Amniotic epithelial cell (primary cell): ENCODE measurements around the gene AIFM3.

Experiments used
- DNase-seq: peaks from one replicate; pipeline ENCODE4 v3.0.0-alpha.2; 2010; ENCODE audit warnings: low read depth

AIFM3 gene

GRCh38 chr22:20975541-20976290, 8.7 kb downstream of the AIFM3 start:
- no peak for DNase-seq

DNA sequence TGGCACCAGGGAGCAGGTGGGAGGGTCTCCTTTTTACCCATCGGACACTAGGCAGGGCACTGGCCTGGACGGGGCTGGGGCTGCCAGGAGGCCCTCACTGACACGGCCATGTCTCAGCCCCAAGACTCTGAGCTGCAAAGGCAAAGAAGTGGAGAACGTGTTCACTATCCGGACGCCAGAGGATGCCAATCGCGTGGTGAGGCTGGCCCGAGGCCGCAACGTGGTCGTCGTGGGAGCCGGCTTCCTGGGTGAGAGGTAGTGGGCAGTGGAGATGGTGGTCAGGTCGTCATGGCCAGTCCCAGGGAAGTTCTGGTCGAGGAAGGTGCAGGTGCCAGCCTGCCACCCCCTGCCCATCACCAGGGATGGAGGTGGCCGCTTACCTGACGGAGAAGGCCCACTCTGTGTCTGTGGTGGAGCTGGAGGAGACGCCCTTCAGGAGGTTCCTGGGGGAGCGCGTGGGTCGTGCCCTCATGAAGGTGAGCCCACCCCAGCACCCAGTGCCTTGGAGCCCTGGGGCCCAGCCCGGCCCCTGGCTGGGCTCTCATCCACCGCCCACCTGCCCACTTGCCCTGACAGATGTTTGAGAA, 9.3 kb downstream of the AIFM3 start:
- no peak for DNase-seq

- no peak for DNase-seq
Observed at GRCh38 chr22:20977019-20977418, 10.0 kb downstream of the AIFM3 start.

DNA sequence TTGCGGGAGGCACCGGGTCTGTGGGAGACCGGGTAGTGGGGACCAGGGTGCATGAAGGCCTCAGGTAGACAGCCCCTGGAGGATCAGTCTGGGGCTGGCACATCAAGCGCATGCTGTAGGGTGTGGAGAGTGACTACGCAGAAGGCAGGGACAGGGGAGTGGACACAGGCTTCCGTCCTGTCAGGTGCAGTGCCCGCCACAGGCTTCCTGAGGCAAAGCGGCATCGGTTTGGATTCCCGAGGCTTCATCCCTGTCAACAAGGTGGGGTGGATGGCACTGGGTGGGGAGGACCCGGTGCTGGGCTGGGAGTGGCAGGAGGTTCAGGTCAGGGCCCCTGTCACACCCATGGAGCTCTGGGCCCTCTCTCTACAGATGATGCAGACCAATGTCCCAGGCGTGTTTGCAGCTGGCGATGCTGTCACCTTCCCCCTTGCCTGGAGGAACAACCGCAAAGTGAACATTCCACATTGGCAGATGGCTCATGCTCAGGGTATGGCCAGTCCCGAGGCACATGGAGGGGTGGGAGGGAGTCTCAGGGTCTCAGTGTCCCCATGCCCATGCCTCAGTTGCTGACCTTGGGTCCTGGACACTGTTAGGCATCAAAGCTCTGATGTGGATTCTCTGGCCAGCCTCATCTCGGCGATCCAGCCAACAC, 10.6 kb downstream of the AIFM3 start:
- DNase-seq: no peak

GRCh38 chr22:20978419-20978818, 11.4 kb downstream of the AIFM3 start:
- no peak for DNase-seq

- DNase-seq: peak; percentile 92
Observed at GRCh38 chr22:20979243-20979809, 12.3 kb downstream of the AIFM3 start.

DNA sequence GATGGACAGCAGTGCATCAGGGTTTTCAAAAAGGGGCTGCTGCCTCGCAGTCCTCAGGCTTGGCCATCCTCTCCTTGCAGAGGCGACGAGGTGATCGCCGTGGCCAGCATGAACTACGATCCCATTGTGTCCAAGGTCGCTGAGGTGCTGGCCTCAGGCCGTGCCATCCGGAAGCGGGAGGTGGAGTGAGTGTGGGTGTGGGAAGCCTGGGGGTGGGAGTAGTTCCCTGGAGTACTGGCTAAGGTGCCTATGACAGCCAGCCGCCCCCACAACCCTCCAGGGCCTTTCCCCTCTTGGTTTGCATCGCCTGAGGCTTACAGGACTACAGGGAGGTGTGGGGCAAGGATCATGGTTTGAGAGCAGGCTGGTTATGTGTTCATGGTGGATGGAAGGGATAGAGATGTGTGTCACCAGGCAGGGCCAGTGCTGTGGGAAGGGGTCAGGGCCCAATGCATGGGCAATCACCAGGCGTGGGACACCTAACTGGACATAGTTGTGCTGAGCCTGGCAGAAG, 12.9 kb downstream of the AIFM3 start:
- DNase-seq: no peak

DNA sequence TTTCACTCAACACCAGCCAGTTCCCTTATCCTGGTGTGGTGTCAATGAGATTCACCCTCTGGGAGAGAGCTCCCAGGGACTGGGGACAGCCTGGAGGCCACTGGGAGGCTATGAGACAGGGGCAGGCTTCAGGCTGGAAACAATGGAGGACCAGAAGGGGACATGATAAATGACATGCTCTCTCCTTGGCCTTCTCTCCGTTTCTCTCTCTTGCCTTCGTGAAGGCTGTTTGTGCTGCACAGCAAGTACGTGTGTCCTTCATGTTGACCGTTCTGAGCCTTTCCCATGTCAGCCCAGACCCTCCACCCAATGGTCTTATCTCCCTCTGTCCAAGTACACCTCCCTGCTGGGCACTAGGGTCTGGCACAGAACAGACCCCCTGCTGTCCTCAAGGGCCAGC, 13.5 kb downstream of the AIFM3 start:
- DNase-seq: no peak

DNA sequence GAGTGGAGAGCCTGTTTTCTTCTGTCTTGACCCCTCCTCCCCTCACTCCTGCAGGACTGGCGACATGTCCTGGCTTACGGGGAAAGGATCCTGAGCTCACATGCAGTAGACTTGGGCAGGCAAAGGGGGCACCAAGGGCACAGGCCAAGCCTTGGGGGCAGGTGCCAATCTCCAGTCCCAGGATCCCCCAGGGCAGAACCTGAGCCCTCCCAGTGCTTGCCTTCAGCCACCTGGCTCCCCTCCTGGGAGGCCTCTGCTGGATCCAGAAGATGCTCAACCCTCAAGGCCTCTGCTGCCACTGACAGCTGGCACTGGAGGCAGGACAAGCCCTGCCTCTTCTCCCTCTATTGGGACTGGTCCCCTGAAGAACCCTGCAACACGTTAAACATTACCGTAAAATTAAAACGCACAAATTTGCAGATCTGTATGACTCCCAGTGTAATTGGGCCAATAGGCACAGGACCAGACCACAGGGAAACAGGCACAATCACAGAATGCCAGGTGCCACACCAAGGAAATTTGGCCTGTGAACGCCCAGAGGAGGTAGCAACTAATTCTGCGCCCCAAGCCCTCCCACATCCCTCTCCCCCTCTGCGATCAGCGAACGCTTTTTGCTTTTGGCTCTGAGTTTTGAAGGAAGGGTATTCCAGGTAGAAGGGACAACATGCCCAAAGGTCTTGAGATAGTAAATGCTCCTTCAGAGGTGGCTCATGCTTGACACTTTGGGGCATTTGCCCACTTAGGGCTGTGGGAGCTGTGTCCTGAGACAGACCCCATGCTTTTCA, 14.1 kb downstream of the AIFM3 start:
- DNase-seq: no peak

DNA sequence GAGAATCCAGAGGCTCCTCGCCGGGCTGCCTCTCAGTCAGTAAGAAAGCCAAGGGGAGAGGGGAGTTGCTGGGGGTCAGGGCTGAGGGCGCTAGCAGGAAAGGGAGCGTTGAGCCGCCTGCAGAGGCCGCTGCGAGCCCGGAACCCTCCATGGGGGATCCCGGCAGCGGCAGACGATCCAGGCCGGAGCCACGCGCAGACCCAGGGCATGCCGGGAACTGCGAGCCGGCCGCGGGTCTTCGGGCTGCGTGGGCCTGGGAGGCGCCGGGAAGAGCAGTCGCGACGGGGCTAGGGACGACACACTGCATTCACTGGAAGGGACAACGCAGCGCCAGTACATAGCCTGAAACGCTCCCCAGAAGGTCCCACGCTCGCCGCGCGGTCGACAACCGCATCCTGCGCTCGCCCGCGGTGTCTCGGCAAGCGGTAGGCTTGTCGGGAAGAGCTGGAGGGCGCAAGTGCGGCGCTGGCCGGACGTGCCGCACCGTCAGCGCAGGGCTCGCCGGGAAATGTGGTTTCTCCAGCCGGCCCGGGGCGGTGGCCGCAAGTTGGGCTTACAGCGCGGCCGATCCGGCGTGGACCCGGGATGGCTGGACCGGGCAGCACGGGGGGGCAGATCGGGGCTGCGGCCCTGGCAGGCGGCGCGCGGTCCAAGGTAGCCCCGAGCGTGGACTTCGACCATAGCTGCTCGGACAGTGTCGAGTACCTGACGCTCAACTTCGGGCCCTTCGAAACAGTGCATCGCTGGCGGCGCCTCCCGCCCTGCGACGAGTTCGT, 14.9 kb downstream of the AIFM3 start, which contains the start of gene LZTR1:
LZTR1 (plus strand) TSS at position 511 of the 776 bp plus-strand sequence; CDS start at position 586, 75 bp downstream.
- DNase-seq: peak; percentile 79

DNA sequence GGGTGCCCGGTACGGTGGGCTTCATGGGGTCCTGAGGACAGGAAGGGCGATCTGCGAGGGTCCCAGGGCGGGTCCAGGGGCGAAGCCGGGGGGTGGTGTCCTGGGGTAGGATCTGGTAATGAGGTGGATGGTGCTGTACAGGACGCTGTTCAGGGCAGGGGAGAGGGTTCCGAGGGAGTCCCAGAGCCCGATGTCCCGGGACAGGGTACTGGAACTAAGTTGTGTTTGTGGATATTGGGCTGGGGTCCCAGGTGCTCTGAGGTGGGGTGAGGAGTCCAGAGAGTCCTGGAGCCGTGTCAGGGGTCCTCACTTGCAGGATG, 15.5 kb downstream of the AIFM3 start:
- no peak for DNase-seq

DNA sequence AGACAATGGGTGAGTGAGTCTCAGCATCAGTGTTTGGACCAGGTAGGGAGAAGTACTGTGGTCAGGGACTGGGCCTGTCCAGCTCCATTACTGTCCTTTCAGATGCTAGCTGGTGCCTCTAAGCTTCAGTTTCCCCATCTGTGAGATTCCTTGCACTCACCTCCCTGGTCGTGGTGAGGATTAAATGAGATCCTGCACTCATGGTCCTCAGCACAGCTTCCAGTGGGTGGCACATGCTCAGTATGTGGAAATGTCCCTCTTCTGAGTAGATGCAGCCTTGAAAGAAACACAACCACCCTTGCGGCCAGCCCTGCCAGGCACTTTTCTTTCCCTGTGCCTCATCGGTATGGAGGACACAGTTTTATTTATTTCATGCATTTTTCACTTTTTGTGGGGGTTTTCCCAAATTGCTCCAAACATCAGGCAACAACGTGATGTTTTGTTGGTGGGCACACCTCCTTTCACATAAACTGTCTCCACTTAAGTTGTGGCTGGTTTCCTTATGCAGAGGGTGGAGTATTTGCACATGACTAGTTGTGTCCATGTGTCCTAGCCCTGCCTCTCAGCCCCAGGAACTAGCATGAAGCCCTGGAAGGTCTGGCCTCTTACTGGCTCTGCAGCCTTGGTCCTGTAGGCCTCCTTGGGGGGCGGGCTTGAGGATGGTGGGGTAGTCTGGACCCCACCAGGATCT, 16.2 kb downstream of the AIFM3 start:
- DNase-seq: no peak

- DNase-seq: no peak
Observed at GRCh38 chr22:20985720-20986119, 18.7 kb downstream of the AIFM3 start.

DNA sequence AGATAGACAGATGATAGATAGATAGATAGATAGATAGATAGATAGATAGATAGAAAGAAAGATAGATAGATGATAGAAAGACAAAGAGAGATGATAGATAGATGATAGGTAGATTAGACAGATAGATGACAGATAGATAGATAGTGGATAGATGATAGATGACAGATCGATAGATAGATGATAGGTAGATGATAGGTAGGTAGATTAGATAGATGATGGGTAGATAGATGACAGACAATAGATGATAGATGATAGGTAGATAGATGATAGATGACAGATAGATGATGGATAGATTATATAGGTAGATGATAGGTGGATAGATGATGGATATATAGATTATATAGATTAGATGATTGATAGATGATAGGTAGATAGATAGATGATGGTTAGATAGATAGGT, 19.3 kb downstream of the AIFM3 start:
- no peak for DNase-seq

DNA sequence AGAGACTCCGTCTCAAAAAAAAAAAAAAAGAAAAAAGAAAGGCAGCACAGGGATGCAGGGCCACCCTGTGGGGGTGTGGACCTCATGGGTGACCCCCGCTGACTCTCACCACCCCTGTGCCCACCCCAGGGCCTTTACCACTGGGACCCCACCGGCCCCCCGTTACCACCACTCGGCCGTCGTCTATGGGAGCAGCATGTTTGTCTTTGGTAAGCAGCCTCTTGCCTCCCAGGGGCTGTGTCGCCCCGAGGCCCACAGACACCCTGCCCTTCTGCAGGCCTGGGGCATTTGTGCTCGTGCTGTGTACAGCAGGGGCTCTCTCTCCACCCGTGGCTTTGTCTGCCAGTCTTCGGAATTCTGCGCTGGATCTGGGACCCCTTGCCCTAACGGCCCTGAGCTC, 20.3 kb downstream of the AIFM3 start:
- no peak for DNase-seq

GRCh38 chr22:20988573-20989322, 21.7 kb downstream of the AIFM3 start:
- no peak for DNase-seq

GRCh38 chr22:20989323-20990138, 22.5 kb downstream of the AIFM3 start:
- DNase-seq: no peak

GRCh38 chr22:20990184-20991180, 23.4 kb downstream of the AIFM3 start:
- DNase-seq: no peak
